GM18951 (cell line): ENCODE results near the gene HCK.

Experiments used
- POLR2A ChIP-seq: IDR thresholded peaks from 4 replicates; pipeline ENCODE4 v1.6.1; 2011; ENCODE audit warnings: mild to moderate bottlenecking; ENCODE audit not compliant: insufficient read length, insufficient read depth; ENCODE audit errors: extremely low read depth
- in situ Hi-C: fragments of 300-500 bp; cut with MboI; formaldehyde crosslinking; loops from one replicate; pipeline ENCODE4 v1.12.0; 2022; ENCODE audit warnings: low sequenced_read_pairs, mixed read lengths, inconsistent platforms; ENCODE audit not compliant: unreplicated experiment

The HCK gene

DNA sequence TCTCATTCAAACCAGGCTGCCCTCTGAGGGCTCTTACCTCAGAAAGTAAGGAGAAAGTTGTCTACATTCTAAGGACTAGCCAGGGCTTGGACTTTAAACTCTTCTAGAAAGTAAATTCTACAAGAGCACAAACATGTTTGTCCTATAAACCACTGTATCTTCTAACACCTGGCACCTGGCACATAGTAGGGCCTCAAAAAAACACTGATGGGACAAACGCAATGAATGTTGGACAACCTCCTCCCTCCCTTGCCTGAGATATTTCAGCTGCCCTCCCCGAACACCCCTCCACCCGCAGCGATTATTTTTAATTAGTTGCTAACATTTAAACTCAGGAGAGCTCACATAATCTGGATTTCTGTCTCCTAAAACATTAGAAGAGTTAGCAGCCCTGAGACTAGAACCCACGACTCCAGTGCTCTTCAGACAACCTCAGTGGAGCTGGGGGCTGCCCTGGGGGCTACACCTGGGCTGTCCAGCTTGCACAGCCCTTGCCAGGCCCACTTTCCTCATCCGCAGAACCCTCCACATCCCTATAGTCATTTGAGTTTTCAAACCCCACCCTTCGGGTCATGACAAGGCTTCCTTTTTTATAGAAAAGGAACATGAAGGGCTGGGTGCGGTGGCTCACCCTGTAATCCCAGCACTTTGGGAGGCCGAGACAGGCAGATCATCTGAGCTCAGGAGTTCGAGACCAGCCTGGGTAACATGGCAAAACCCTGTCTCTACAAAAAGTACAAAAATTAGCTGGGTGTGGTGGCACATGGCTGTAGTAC, 4.9 kb downstream of the HCK start:
- no peak for TF ChIP-seq POLR2A
- in situ Hi-C loops = no loop called here

DNA sequence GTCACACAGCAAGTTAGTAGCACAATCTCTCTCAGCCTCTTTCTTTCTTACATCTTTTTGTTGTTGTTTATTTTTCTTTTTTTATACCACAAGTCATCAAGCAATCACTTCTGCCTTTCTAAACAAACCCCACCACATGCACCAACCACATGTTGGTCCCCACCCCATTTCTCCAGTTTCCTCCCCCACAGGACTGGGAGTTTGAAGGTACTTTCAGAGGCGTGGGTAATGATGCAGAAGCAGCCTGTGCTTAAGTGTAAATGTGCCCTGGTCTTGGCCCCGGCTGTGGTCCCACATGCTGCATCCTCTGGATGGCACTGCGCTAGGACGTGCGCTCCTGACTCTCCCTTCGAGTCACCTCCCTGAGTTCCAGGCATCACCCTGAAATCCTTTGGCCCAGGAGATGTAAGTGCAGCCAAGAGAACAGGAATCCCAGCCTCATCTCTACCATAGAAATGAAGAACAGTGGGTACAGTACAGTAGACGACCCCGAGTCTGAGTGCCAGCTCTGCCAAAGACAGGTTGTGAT, 5.7 kb downstream of the HCK start:
- in situ Hi-C loops = no loop called here
- no peak for TF ChIP-seq POLR2A

DNA sequence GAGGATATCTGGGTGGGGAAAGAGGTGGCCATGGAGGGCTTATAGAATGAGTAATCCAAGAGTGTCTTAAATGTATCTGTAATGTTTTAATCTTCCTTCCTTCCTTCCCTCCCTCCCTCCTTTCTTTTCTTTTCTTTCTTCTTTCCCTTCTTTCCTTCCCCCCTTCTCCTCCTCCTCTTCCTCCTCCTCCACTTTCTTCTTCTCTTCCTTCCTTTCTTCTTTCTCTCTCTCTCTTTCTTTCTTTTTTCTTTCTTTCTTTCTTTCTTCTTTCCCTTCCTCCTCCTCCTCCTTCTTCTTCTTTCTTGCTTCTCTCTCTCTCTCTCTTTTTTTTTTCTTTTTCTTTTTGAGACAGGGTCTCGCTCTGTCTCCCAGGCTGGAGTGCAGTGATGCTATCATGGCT, 7.1 kb downstream of the HCK start:
- in situ Hi-C loops = no loop called here
- no peak for TF ChIP-seq POLR2A

DNA sequence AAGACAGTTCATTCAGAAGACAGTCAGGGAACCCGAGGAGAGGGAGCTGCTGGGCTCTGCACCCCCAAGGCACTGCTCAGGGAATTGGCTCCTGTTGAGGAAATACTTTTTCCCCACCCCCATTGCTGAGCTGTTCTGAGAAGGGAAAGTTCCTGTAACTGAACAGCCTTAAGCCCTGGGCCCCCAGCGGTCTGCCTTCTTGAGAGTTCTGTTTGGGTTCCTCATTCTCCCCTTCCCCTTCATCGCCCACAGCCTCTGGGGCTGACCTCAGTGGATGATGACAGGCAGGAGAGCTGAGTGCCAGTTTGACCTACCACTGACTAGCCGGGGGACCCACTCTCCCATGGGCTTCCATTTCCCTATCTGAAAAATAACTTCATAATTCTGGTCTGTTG, 10.7 kb downstream of the HCK start:
- no peak for TF ChIP-seq POLR2A
- in situ Hi-C loops = no loop called here

DNA sequence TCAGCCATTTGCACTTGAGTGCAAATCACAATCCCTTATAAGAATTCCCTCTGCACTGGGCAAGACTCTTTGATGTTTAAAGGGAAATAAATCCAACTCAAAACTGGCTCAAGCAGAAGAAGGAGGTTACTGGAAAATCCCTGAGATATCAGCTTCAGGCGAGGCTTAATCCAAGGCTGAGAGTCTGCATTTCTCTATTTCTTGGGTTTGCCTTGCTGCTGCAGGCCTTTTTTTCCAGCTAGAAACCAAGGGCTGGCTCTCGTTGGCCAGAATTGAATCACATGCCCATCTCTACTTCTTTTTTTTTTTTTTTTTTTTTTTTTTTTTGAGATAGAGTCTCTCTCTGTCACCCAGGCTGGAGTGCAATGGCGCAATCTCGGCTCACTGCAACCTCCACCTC, 11.7 kb downstream of the HCK start:
- TF ChIP-seq POLR2A = no peak
- in situ Hi-C loops = no loop called here

DNA sequence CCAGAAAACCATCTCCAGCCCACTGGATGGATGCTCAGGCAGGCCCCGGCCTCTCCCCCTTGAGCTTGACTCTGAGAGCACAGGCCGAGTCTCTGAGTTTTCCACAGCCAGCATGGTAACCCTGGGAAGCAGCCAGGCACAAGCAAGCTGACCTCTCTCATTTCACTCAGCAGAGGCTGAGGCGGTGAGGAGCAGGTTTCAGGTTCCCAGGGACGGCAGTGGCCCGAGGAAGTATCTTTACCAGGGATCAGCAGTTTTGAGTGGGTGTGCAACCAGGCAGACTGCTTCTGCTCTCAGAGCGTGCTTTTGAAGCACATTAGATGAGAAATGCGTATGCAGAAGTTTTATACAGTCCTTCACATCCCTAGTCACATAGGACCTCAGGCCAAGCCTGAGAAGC, 12.6 kb downstream of the HCK start:
- no peak for TF ChIP-seq POLR2A

DNA sequence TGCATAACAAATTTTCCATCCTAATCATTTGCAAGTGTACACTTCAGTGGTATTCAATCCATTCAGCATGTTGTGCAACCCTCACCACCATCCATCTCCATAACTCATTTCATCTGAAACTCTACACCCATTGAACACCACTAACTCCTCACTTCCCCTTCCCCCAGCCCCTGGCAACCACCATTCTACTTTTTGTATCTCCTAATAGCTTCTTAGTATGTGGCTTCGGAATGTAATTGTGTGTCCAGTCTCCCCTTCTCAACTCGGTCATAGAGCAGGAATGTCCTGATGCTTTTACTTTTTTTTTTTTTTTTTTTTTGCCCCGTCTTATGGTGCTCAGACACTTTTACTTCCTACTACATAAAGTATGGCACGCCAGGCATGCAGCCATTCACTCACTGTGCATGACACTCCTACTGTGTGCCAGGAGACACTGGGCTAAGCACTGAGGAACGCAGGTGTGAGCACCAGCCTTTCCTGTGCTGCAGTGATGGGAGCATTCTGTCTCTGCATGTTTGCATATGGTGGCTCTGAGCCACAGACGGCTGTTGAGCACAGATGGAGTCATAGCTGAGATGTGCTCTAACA, 15.3 kb downstream of the HCK start:
- in situ Hi-C loops = no loop called here
- TF ChIP-seq POLR2A = no peak

More for the DNA sequence above, 12.6 kb downstream of the HCK start:
- in situ Hi-C loops = no loop called here

DNA sequence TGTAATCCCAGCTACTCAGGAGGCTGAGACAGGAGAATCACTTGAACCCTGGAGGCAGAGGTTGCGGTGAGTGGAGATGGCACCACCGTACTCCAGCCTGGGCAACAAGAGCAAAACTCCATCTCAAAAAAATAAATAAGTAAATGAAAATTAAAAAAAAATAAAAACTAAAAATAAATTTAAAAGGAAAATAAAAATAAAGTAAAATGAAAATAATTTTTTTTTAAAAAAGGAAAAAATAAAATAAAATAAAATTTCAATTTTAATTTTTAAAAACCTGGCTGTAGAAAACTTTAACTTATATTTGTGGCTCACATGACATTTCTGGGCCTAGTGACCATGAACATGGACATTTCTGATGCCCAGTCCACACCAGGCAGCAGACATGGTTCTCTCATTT, 16.1 kb downstream of the HCK start:
- in situ Hi-C loops = no loop called here
- no peak for TF ChIP-seq POLR2A

DNA sequence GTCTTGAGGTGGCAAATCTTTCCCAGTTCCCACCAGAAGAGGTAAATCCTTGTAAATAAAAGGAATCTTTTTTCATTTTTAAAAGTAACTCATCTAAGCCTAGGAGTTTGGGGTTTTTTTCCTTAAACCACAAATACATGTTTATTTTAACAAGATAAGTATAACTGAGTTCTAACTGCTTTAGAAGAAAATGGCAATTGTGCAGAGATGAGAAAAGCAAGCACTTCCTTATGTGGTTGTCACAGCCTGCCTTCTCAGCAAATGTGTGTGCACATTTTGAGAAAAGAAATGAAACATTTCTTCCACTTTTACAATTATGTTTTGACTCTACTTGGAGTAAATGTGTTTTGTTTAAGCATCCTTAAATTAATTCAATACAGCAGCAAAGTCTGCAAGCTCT, 17.7 kb downstream of the HCK start:
- in situ Hi-C loops = no loop called here
- no peak for TF ChIP-seq POLR2A

DNA sequence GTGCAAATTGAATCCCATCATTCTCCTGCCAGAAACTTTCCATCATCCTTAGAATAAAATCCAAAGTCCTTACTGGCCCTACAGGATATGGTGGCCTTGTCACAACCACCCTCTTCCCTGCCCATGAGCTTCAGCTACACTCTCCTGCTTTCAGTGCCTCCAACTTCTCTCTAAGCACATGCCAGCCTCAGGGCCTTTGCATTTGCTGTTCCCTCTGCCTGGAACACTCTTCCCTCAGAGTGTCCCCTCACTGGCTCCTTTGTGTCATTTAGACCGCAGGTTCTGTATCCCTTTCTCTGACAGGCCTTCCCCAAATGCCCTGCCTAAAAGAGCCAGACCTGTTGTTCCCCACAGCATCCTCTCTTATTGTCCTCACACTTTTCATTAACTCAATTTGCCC, 18.2 kb downstream of the HCK start:
- no peak for TF ChIP-seq POLR2A
- in situ Hi-C loops = no loop called here

DNA sequence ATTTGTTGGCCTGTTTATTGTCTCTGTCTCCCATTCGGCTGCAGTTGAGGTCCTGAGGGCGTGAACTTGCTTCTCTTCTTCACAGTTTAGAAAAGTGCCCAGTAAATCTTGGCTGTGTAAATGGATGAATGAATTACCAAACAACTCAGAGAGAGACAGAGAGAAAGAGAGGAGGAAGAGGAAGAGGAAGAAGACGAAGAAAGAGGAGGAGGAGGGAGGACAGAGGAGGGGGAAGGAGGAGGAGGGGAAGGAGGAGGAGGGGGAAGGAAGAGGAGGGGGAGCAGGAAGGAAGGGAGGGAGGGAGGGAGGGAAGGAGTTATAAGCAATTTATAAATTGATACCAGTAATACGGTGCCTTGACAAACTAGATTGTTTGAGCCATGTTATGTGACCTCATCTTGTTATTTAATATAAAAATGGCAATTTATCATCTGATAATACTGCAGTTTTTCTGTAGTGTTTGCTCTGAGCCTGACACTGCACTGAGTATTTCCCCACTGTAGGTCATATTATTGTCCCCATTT, 18.7 kb downstream of the HCK start:
- no peak for TF ChIP-seq POLR2A
- in situ Hi-C loops = no loop called here

DNA sequence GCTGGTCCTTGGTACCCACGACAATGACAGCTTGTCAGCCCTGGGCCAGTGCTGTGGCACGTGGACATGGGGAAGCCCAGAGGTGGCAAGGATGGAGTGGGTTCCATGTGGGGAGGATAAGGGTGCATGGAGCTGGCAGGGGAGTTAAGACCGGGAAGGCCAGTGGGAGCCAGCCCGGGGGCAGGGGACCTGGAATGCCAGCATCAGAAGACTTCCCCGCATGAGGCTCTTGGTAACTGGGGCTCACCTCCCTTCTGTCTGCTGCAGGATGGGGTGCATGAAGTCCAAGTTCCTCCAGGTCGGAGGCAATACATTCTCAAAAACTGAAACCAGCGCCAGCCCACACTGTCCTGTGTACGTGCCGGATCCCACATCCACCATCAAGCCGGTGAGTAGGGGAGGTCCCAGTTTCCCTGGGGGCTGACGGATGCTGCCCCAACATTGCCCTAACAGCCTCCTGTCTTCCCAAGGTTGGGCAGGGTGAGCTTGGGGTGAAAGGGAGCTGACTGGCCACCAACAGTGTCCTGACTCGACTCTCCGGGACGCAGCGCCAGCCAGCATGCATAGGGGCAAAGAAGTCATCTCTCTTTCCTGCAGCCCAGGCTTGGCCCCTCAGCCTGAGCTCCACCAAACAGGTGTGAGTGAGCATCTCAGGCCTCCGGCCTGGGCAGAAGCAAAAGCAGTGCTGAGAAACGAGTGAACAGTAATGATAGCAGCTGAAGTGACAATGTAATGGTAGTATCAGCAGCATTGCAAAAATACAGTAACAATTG, 19.5 kb downstream of the HCK start:
- in situ Hi-C loops = no loop called here
- no peak for TF ChIP-seq POLR2A

DNA sequence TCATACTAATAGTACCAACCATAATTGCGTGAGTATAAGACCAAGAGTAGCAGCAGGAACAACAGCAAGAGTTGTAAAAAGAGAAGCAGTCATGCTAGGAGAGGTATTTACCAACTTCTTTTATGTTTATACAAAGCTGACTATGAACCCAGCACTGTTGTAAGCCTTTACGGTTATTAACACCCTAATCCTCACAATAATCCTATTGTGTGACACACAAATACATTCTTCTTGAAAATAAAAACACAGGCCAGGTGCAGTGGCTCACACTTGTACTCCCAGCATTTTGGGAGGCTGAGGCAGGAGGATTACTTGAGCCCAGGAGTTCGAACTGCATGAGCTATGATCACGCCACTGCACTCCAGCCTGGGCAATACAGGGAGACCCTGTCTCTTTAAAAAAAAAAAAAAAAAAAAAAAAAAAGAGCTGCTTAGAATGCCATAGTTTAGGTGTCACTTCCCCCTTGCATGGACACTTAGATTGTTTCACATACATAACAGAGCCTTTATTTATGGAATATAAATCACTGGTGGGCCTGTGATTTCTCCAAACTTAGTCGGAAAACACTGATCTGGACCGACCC, 20.2 kb downstream of the HCK start:
- TF ChIP-seq POLR2A = no peak
- in situ Hi-C loops = no loop called here
